ENCODE data around the gene FOXO3. TPM values are rescaled to one million over a fixed set of nuclear protein-coding genes. Genes with fewer than 3 reads are reported as not detected.

The FOXO3 gene
- total RNA-seq, 1 donor from 2014 or later, result 60.1 TPM

- H3K4me1 ChIP-seq, result peaks cover 8% of the 10 kb centered on the region
- no peak overlapping the region for H3K4me3 ChIP-seq
- peaks cover 17% of the 10 kb centered on the region for H3K9me3 ChIP-seq
- DNase-seq, result no peak
- intact Hi-C loops (cut with DNase I), result no loop called here
- no peak overlapping the region for H3K27ac ChIP-seq
- TF ChIP-seq, protein P1, sequence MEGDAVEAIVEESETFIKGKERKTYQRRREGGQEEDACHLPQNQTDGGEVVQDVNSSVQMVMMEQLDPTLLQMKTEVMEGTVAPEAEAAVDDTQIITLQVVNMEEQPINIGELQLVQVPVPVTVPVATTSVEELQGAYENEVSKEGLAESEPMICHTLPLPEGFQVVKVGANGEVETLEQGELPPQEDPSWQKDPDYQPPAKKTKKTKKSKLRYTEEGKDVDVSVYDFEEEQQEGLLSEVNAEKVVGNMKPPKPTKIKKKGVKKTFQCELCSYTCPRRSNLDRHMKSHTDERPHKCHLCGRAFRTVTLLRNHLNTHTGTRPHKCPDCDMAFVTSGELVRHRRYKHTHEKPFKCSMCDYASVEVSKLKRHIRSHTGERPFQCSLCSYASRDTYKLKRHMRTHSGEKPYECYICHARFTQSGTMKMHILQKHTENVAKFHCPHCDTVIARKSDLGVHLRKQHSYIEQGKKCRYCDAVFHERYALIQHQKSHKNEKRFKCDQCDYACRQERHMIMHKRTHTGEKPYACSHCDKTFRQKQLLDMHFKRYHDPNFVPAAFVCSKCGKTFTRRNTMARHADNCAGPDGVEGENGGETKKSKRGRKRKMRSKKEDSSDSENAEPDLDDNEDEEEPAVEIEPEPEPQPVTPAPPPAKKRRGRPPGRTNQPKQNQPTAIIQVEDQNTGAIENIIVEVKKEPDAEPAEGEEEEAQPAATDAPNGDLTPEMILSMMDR (IDR thresholded peaks at IDR 0.05), result no peak
- peak; percentile 27 to 34 for ATAC-seq
- no peaks in the 10 kb centered on the region for H3K36me3 ChIP-seq
- no peaks in the 10 kb centered on the region for H3K27me3 ChIP-seq (ENCODE audit: low read depth)
Observed at GRCh38 chr6:108699290-108700041, 138.7 kb downstream of the FOXO3 start.

DNA sequence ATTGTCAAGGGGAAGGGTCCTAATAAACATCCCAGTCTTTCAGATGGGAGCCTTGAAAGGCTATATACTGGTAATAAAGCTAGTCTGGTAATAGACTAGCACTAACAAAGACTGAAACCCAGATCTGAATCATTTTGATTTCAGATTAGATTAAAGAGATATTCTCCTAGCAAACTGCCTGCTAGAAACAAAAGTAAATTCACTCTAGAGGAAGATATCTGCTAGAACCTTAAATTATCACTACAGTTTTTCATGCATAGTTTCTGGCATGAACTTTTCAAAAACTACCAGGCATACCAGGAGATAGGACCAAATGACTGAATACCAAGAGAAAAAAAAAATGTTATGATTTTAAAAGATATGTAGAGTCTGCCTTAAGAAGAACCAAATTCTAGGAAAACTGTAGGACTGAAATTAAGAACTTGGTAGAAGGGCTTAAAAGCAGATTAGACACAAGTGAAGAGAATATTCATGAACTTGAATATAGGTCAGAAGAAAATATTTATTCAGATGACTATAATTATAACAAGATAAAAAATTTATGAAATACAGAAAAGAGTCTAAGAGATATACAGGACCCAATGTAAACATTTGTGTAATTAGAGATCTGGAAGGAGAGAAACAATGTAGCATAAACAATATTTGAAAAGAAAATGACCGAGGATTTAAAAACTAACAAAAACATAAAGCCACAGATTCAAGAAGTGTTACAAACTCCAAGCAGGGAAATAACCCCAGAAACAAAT is 141.6 kb downstream of the FOXO3 start:
- Histone ChIP-seq H3K36me3 (no peaks in the 10 kb centered on the region), H3K9me3 (peaks cover 17% of the 10 kb centered on the region), H3K4me3 (no peak overlapping the region), H3K4me1 (peaks cover 8% of the 10 kb centered on the region), H3K27ac (no peak overlapping the region), H3K27me3 (ENCODE audit: low read depth) (no peaks in the 10 kb centered on the region)
- intact Hi-C loops (cut with DNase I), result no loop called here
- TF ChIP-seq, protein P1 (IDR thresholded peaks at IDR 0.05), result no peak
- ATAC-seq (no peak), DNase-seq (no peak)

DNA sequence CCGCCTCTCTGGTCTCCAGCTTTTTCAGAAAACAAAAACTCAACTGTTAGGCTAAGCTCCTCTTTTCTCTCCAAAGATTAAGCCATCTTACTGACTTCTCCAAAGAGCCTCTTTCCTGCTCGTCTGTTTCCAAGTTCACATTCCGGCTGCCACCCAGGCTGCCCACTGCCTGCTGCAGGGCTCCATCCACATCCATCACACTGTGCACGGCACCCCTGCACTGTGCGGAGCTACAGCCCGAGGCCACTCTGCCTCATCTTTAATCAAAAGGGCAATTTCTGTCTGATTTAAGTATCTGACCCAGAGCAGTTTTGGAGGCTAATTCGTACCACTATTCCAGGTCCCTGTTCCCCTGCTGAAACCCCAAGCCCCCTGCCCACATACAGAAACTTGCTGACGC is 145.9 kb downstream of the FOXO3 start:
- no peak for DNase-seq
- peaks cover 14% of the 10 kb centered on the region for H3K9me3 ChIP-seq
- no peak overlapping the region for H3K27ac ChIP-seq
- ATAC-seq, result no peak
- no peaks in the 10 kb centered on the region for H3K27me3 ChIP-seq (ENCODE audit: low read depth)
- peaks cover 6% of the 10 kb centered on the region for H3K4me1 ChIP-seq
- intact Hi-C loops (cut with DNase I), result no loop called here
- TF ChIP-seq, protein P1 (IDR thresholded peaks at IDR 0.05), result no peak
- no peak overlapping the region for H3K4me3 ChIP-seq
- no peaks in the 10 kb centered on the region for H3K36me3 ChIP-seq

- TF ChIP-seq, protein P1 (IDR thresholded peaks at IDR 0.05), result no peak
- DNase-seq (no peak), ATAC-seq (peak in 1 of 2 donors; percentile 49)
- H3K4me3 ChIP-seq, result no peak overlapping the region
- H3K36me3 ChIP-seq, result no peaks in the 10 kb centered on the region
- intact Hi-C loops (cut with DNase I), result no loop called here
- H3K4me1 ChIP-seq, result peaks cover 6% of the 10 kb centered on the region
- H3K27ac ChIP-seq, result no peak overlapping the region
- no peaks in the 10 kb centered on the region for H3K27me3 ChIP-seq (ENCODE audit: low read depth)
- peaks cover 6% of the 10 kb centered on the region for H3K9me3 ChIP-seq
Observed at GRCh38 chr6:108707328-108707976, 146.7 kb downstream of the FOXO3 start.

GRCh38 chr6:108710030-108710429 is 149.3 kb downstream of the FOXO3 start:
- Histone ChIP-seq H3K36me3 (no peaks in the 10 kb centered on the region), H3K9me3 (no peaks in the 10 kb centered on the region), H3K4me3 (no peak overlapping the region), H3K27ac (no peak overlapping the region), H3K27me3 (ENCODE audit: low read depth) (no peaks in the 10 kb centered on the region), H3K4me1 (peaks cover 27% of the 10 kb centered on the region)
- no peak for ATAC-seq
- TF ChIP-seq, protein P1 (IDR thresholded peaks at IDR 0.05), result no peak
- intact Hi-C loops (cut with DNase I), result no loop called here
- no peak for DNase-seq

Data from lower lobe of right lung (tissue), 2 donors.